Stimulated activated CD8-positive, alpha-beta memory T cell treated with anti-CD3 and anti-CD28 coated beads, Interleukin-15, amount 100 ng/mL, for 24 hours (primary cell): ENCODE results near the gene SYNE1.
"Not testable (repeated sequence)": the region's sequence is repeated elsewhere in the genome, so short reads cannot be mapped to it uniquely, and the experiment has no call there.

ENCODE experiments used
- DNase-seq: peaks from one replicate; pipeline ENCODE4 v3.0.0-alpha.2; 2020; ENCODE audit warnings: low read depth

The SYNE1 gene

DNA sequence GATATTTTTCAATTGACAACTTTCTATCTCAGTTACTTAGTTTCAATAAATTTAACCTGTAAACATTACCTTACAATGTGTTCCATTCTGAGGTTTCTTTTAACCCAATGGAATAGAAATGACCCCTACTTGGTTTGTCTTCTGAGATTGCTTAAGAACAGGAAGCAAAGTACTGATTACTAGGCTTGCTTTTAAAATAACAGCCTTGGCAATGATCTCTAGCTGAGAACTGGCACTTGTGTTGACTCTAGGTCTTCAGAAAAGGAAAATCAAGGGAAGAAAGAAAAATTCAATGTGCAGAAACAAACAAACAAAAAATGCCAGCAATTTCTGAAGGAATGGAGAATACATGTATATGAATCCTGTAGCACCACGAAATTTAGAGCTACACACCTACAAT lies 66.1 kb downstream of the SYNE1 start:
- DNase-seq, result no peak

DNA sequence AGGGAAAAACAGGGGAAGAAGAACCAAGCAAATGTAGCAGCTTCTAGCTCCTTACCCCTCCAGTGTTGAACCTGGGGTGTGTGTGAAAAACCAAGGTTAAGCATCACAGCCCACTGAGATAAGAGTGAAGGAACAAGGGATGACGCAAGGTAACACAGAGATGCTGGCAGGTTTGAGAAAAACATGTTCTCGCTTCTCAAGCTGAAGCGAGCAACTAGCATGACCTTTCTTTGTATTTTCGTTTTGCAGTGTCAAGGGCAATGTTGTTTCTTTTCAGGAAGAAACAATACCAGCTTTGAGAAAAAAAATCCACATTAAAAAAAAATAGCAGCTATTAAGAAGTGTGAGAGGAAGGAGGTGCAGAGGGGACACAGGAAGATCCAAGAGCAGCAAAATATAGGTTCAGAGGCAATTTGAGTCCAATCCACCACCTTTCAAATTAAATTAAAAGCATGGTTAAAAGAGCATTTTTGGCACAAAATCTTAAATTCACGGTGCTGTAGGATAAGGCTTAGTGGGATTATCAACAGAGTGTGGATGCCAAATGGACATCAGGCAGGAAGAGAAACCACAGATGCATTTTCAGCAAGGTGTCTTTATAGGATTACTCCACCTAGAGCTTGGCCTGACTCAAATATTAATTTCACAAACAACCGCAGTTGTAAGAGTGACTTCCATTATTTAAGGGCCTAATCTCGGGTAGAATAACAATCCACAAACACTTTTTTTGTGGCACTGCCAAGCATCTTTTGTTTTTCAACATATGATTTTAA lies 70.9 kb downstream of the SYNE1 start:
- DNase-seq, result no peak

DNA sequence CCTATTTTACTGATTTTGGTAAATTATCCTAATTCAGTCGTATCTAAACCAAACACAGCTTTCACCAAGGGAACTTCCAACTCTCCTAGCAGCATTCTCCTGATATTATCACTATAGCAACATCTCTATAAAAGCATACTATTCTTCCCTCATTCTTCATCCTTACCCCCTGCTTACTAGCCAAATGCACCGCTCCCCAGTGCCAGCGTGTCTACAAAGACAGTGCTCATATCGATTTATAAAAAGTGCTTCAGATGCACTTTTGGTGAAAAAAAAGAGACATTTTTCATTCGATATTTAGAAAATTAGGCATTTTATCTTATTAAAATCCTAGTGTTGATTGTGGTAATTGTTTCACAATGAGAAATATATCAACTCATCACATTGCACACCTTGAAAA lies 74.0 kb downstream of the SYNE1 start:
- no peak for DNase-seq

DNA sequence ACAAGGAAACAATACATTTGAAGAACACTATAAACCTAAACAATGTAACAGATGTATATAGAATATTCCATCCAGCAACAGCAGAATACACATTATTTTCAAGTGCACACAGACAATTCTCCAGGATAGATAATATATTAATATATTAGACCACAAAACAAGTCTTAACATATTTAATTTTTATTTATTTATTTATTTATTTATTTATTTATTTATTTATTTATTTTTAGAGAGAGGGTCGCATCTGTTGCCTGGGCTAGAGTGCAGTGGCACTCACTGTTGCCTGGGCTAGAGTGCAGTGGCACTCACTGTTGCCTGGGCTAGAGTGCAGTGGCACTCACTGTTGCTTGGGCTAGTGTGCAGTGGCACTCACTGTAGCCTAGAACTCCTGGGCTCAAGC lies 78.4 kb downstream of the SYNE1 start:
- DNase-seq, result not testable (repeated sequence)

DNA sequence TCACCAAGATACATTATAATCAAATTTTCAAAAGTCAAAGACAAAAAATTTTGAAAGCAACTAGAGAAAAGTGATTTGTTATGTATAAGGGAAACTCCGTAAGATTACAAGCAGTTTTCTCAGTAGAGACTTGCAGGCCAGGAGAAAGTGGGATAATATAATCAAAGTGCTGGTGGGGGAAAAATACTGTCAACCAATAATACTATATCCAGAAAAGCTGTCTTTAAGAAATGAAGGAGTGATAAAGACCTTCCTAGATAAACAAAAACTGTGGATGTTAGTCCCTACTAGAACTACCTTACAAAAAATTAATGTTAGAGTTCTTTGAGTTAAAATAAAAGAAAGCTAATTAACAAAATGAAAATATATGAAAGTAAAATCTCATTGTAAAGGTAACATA lies 79.7 kb downstream of the SYNE1 start:
- no peak for DNase-seq

DNA sequence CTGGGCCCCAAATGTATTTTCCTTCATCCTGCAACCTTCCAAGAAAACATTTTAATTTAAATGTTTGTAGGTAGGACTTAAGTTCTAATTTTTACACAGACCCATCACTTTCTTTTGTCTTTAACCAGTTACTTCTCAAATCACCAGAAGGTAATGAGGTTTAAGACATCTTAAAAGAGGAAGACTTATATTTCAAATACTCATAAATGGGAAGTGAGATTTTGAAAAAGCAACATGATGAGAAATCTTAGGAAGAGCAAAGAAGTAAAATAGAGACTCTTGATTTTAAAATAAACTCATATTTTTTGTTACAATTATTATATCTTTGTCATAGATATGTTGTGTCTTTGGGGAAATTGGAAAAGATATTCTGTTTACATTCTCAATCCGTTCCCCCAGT lies 82.3 kb downstream of the SYNE1 start:
- no peak for DNase-seq

DNA sequence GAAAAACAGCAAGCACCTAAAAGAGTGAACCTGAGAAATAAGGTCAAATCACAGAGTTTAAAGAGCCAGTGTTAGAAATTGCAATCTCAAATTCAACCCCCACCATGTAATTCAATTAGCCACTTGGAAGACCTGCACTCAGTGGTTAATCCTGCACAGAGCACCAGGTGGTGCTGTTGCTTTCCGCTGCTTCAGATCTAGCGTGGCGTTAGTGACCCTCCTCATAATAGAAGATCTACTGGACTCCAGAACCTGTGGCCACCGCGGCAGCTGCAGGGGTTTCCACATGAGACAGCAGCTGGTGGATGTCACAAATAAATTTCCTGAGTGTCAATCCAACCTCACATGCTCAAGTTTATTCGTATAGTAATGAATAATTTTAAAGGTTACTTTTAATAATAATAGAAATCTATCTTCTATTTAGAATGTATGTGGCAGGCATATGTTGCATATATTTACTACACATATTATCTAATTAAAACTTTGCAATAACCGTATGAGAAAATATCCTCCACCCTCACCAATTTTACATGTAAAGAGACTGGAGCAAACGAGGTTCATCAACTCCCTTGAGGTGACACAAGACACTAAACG lies 84.4 kb downstream of the SYNE1 start:
- DNase-seq, result no peak

DNA sequence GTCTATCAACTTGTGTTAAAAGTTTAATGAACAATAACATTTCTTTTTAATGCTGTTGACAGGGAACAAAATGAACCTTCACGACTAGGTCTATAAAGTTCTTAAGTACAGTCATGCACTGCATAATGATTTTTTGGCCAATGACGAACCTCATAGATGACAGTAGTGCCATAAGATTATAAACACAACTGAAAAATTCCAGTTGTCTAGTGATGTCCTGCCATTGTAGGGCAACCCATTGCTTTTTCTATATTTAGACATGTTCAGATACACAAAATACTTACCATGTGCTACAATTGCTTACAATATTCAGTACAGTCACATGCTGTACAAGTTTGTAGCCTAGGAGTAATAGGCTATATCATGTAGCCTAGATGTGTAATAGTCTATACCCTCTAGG lies 93.6 kb downstream of the SYNE1 start:
- no peak for DNase-seq

DNA sequence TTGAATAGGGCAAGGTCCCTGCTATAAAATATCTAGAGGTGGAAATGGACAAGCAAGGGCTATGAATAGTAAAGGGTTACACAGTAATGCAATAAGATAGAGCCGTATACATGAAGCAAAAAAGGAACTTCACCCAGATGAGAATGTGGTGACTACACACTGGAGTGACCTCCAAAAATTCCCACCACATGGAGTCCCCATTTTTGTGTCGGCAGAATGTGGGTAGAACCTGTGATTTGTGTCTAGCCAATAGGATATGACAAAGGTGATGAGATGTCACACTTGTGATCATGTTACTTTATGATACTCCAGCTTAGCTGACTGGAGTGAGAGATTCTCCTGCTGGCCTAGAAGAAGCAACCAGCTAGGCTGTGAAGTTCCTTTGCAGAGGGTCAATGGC lies 96.8 kb downstream of the SYNE1 start:
- no peak for DNase-seq

DNA sequence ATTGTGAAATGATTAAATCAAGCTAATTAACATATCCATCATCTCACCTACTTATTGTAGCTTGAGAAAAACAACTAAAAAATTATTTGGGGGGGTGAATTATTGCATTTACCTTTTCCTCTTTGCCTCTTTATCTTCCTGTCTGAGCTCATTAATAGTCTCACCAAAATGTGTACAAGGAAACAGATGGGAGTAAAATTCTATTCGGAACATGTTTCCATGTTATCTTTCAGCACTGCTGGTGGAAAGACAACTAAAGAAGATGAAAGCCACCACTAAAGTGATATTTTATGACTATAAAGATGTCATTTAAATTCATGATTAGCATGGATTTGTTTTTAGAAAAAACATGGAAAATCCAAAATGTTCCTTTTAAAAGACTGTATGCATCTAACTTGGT lies 102.6 kb downstream of the SYNE1 start:
- DNase-seq, result no peak

DNA sequence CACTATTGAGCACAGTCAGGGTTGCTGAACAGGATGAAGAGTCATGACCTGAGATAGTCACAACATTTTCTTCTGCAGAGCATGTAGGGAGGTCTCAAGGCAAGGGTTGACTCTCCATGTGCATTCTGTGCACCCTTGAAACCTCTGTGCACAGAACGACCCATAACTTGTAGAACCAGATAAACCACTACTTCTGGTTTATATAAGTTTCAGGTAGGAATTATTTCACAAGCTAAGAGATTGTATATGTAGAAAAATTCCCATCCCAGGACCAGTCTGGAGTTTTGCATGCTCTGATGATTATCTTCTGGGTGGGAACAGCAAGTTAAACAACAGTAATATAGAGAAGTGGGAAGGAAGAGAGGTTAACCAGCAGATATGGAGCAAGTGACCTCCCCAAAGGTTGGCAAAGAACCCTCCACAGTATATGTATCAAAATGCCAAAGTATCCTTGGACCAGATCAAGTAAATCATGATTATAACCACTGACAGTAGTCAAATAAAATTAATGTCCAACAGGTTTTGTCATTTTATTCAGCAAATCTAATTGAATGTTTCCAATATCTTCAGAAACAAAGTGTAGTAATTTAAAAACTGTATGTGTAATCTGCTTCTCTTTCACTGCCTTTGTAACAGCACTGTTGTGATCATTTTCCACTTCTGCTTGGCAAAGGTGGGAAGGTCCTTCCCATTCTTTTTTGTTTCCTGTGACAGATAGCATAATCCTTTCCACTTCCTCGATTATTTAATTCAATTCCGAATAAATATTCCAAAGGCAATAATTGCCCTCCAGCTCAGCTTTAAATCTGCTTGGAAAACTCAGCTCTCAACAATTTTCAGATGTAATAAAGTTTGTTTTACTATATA lies 104.4 kb downstream of the SYNE1 start:
- DNase-seq, result no peak

DNA sequence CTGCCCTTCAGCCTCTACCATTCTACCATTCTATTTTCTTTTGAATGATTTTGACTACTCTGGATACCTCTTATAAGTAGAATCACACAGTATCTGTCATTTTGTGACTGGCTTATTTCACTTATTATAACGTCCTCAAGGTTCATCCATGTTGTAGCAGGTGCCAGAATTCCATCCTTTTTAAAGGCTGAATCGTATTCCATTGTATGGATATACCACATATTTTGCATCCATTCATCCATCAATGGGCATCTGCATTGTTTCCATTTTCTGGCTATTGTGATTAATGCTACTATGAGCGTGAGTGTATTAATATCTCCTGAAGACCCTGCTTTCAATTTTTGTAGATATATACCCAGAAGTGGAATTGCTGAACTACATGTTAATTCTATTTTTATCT lies 105.5 kb downstream of the SYNE1 start:
- DNase-seq, result no peak

DNA sequence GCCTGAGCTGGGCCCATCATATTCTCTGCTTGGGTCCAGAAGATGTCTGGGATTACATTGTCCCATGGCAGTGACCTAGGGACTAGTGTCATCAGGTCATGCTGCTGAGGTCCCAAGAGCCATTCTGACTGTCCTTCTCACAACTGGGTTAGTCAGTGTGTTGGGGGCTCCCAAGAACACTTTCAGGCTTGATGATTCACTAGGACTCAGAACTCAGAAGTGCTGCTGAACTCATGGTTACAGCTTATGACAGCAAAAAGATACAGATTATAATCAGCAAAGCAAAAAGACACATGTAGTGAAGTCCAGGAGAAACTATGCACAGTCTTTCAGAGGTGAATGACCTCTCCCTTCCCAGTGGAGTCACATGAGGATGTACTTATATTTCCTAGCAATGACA lies 107.8 kb downstream of the SYNE1 start:
- DNase-seq, result no peak

DNA sequence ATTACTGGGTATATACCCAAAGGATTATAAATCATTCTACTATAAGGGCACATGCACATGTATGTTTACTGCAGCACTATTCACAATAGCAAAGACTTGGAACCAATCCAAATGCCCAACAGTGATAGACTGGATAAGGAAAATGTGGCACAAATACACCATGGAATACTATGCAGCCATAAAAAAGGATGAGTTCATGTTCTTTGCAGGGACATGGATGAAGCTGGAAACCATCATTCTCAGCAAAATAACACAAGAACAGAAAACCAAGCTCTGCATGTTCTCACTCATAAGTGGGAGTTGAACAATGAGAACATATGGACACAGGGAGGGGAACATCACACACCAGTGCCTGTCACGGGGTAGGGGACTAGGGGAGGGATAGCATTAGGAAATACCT lies 123.0 kb downstream of the SYNE1 start:
- DNase-seq, result not testable (repeated sequence)

DNA sequence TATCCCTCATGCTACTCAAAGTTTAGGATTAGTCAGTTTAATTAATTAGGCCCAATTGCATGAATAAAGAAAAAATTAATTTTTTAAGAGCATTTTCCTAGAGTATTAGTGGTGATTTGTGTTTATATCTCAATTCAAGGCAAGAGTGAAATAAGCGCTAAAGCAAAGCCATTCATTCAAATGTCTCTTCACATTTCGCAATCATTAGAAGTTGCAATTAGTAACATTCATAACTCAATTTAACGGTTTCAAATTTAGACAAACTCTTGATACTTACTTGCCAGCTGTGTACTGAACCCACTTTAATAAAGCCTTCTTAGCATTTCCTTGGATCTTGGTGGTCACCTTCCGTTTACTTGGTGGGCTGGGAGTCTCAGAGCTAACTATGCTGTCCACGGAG lies 127.2 kb downstream of the SYNE1 start:
- no peak for DNase-seq

DNA sequence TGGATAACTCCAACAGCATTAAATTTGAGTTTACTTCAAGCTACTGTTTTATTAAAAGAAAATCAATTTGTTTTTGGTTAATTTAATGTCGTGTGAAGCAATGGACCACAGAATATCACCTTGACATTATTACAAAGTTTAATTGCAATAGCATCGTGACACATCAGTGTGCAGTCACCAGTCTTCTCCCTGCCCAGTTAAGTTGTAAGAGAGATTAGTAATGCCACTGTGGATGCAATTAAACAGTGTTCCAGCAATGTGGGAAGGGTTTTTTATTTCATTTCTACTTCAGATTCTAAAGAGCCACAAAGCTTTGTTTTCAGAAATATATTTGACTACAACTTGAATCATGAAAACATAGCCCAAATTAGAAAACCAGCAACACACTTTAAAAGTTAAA lies 128.7 kb downstream of the SYNE1 start:
- DNase-seq, result no peak

DNA sequence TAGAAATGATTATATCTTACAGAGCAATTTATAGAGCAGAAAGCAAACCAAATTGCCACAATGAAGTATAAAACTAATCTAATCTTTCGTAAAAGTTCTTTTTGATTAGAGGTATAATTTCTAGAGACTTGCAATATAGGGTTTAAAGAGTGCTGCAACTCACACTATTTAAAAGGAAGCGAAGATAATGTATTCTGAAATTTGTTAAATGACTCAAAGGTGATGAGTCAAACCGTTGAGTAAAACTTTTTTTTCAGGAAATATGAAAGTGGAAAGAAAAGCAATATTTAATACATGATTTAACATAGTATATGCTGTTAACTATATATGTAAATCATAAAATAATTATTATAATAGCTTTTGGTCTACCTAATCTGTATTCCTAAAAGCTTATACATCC lies 133.6 kb downstream of the SYNE1 start:
- no peak for DNase-seq

DNA sequence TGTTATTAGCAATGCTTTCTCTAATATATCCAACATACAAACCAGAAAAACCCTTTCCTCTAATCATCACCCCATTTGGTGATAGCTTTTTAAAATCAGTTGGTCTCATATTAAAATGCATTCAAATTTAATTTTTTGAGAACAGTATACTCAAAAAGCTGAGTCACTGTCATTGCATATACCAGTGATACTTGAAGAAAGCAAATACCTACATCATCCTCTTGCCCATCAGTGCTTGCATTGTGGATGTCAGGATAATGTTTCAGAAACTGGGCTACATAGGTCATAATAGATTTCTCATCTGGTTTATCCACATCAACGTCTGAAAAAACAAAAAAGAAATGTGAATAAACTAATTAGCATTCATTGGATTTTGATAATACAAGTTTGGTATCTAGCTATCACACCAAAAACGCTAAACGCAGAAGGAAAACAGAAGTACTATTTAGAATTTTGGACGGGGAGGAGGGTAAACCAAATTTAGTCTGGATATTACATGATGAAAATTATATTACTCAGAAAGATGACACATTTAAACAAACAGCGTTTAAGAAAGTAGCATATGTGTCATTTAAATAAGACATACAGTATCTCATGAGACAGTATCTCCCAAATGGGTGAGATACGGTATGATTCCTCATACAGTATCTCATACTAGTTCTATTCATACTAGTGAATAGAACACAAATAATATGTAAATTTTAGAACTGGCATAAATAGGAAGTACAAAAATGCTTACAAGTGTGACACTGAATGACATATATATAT lies 134.6 kb downstream of the SYNE1 start:
- no peak for DNase-seq

DNA sequence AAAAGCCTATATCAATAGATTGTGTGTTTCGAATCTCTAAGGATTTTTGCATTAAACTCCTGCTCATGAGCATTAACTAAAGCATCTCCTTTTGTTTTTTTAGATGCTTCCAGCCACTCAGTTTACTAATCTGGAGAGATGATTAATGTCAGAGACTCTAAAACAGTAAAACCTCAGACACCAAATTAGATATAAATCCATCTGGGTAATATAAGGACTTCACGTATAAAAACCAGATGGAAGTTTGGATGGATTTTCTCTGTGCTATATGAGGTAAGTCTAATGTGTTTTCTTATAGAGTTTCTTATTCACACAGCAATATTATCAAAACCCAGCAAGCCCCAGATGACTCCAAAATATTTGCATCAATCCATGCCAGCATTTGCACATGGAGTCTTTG lies 137.2 kb downstream of the SYNE1 start:
- DNase-seq, result no peak

DNA sequence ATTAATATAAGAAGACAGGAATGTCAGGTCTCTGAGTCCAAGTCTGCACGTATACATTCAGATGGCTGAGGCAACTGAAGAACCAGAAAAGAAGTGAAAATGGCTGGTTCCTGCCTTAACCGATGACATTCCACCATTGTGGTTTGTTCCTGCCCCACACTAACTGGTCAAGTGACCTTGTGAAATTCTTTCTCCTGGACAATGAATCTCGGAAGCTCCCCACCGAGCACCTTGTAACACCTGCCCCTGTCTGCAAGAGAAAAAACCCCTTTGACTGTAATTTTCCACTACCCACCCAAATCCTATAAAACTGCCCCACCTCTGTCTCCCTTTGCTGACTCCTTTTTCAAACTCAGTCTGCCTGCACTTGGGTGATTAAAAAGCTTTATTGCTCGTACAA lies 140.4 kb downstream of the SYNE1 start:
- DNase-seq, result no peak

DNA sequence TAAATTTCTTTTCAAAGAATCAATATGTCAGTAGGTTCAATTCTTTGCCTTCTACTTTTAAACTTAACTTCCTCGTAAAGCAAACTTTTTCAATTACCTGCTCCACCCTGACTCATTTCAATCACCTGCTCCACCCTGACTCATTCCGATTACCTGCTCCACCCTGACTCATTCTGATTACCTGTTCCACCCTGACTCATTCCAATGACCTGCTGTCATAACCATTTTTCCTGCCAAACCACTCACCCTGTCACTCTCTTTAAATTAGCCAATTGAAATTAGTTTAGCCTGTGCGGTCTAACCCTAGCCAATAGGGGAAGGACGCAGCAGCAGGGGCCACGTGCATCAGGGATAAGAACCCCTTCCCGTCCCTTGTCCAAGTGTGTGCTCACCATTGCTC lies 141.7 kb downstream of the SYNE1 start:
- DNase-seq, result not testable (repeated sequence)

DNA sequence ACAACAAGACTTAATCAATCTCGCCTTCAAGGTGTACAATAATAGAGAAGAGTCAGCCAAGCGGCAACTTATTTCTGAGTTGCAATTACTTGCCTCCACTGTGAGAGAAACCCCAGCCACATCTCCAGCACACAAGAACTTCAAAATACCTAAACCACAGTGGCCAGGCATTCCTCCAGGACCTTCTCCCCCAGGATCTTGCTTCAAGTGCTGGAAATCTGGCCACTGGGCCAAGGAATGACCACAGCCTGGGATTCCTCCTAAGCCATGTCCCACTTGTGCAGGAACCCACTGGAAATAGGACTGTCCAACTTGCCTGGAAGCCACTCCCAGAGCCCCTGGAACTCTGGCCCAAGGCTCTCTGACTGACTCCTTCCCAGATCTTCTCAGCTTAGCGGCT lies 144.9 kb downstream of the SYNE1 start:
- not testable (repeated sequence) for DNase-seq
